ENCODE data around the gene ORC1. TPM values are rescaled to one million over a fixed set of nuclear protein-coding genes. Genes with fewer than 3 reads are reported as not detected.

ORC1 gene
- total RNA-seq, 4 donors from 2014 or later, result 0.12 to 0.72 (median 0.57) TPM

DNA sequence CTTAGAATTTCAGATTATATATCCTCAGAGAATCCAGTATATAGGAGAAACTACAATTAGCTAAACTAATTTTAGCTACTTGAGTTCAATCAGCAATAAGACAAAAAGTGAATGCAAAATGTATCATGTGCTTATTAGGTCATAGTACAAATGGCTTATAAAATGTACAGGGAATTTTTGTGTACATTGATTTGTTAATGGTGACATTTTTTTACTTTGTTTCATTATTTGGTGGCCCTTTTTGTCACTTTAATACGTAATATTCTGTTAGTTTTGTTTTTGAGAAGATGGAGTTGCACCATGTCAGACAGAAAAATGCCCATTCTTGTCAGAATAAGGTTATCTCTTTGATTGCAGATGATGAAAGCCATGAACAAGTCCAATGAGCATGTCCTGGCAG is 71.8 kb downstream of the ORC1 start:
- peaks cover 0 to 48% of the 10 kb centered on the region in 2 donors for H3K36me3 ChIP-seq
- TF ChIP-seq POLR2AphosphoS5 (IDR thresholded peaks at IDR 0.05), result no peak
- TF ChIP-seq, protein P1, sequence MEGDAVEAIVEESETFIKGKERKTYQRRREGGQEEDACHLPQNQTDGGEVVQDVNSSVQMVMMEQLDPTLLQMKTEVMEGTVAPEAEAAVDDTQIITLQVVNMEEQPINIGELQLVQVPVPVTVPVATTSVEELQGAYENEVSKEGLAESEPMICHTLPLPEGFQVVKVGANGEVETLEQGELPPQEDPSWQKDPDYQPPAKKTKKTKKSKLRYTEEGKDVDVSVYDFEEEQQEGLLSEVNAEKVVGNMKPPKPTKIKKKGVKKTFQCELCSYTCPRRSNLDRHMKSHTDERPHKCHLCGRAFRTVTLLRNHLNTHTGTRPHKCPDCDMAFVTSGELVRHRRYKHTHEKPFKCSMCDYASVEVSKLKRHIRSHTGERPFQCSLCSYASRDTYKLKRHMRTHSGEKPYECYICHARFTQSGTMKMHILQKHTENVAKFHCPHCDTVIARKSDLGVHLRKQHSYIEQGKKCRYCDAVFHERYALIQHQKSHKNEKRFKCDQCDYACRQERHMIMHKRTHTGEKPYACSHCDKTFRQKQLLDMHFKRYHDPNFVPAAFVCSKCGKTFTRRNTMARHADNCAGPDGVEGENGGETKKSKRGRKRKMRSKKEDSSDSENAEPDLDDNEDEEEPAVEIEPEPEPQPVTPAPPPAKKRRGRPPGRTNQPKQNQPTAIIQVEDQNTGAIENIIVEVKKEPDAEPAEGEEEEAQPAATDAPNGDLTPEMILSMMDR (IDR thresholded peaks at IDR 0.05), result no peak
- no peak for TF ChIP-seq EP300 (IDR thresholded peaks at IDR 0.05)
- TF ChIP-seq POLR2A (IDR thresholded peaks at IDR 0.05), result no peak
- H3K27ac ChIP-seq, result no peak overlapping the region
- H3K4me1 ChIP-seq, result no peaks in the 10 kb centered on the region
- no peaks in the 10 kb centered on the region for H3K27me3 ChIP-seq
- no peak overlapping the region for H3K4me3 ChIP-seq
- ATAC-seq, result no peak
- no peaks in the 10 kb centered on the region for H3K9me3 ChIP-seq
- 100% methylated on average over 1 of the region's 1 CpG; no CpG with 5 or more reads in 1 of the 2 donors for WGBS, 2 donors (ENCODE audit: low coverage in 1 of 2)

DNA sequence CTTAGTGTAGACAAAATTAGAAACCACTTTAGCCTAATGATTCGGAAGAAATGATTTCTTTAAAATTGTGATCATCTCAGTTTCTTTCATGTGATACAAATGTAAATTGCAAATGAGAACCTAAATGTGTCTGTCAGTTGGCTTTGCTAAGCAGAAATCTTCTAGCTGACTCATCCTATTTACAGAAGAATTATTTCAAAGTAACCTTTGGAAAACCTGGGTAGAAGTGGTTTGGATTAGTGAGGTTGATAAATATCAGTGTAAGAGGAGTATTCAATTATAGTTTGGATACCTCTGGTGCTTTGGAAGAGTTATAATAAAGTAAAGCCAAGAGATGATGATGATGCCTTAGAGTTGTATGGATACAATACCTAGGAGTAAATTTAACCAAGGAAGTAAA is 75.6 kb downstream of the ORC1 start:
- 86 to 92% methylated on average over 1 of the region's 1 CpG for WGBS, 2 donors (ENCODE audit: low coverage in 1 of 2)
- Histone ChIP-seq H3K4me3 (no peak overlapping the region), H3K4me1 (no peaks in the 10 kb centered on the region), H3K36me3 (peaks cover 0 to 25% of the 10 kb centered on the region in 2 donors), H3K27ac (no peak overlapping the region), H3K27me3 (no peaks in the 10 kb centered on the region), H3K9me3 (no peaks in the 10 kb centered on the region)
- no peak for ATAC-seq
- TF ChIP-seq POLR2AphosphoS5 (IDR thresholded peaks at IDR 0.05) (no peak), EP300 (IDR thresholded peaks at IDR 0.05) (no peak), POLR2A (IDR thresholded peaks at IDR 0.05) (no peak)
- TF ChIP-seq, protein P1 (IDR thresholded peaks at IDR 0.05), result no peak

DNA sequence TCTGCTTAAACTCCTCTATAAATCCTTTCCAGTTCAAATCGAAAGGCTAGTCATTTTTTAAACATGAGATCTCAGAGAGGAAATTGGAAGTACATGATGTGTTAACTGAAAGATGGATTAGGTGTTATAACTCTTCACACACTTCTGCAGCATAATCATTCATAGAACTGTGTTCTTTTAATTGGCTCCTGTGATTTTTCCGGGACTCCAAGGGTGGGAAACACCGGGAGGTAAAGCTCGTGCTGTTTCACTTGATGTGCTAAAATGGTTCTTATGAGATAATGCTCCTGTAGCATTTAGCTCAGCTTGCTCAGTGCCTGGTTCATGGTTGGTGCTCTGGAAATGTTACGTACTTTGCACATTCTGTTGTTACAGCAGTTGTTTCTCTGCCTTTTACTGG is 78.4 kb downstream of the ORC1 start:
- 45 to 71% methylated on average over 2 to 5 of the region's 5 CpGs for WGBS, 2 donors (ENCODE audit: low coverage in 1 of 2)

DNA sequence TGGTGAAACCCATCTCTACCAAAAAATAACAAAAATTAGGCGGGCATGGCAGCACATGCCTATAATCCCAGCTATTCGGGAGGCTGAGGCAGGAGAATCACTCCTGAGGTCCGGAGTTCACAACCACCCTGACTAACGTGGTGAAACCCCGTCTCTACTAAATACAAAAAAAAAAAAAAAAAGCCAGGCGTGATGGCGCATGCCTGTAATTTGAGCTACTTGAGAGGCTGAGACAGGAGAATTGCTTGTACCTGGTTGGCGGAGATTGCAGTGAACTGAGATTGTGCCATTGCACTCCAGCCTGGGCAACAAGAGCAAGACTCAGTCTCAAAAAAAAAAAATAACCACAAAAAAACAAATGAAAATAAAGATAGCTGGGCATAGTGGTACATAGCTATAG is 80.5 kb downstream of the ORC1 start:
- peaks cover 0 to 26% of the 10 kb centered on the region in 2 donors for H3K36me3 ChIP-seq
- no peaks in the 10 kb centered on the region for H3K9me3 ChIP-seq
- H3K4me3 ChIP-seq, result no peak overlapping the region
- no peak for TF ChIP-seq EP300 (IDR thresholded peaks at IDR 0.05)
- TF ChIP-seq POLR2AphosphoS5 (IDR thresholded peaks at IDR 0.05), result no peak
- TF ChIP-seq, protein P1 (IDR thresholded peaks at IDR 0.05), result no peak
- TF ChIP-seq POLR2A (IDR thresholded peaks at IDR 0.05), result no peak
- no peak for ATAC-seq
- no peaks in the 10 kb centered on the region for H3K4me1 ChIP-seq
- H3K27me3 ChIP-seq, result no peaks in the 10 kb centered on the region
- WGBS, 2 donors (ENCODE audit: low coverage in 1 of 2), result 96% methylated on average over 3 of the region's 8 CpGs; no CpG with 5 or more reads in 1 of the 2 donors
- H3K27ac ChIP-seq, result no peak overlapping the region

More for the DNA sequence above, 78.4 kb downstream of the ORC1 start:
- Histone ChIP-seq H3K27me3 (no peaks in the 10 kb centered on the region), H3K4me3 (no peak overlapping the region), H3K36me3 (peaks cover 0 to 25% of the 10 kb centered on the region in 2 donors), H3K27ac (no peak overlapping the region), H3K9me3 (no peaks in the 10 kb centered on the region), H3K4me1 (no peaks in the 10 kb centered on the region)
- no peak for TF ChIP-seq POLR2A (IDR thresholded peaks at IDR 0.05)
- TF ChIP-seq POLR2AphosphoS5 (IDR thresholded peaks at IDR 0.05), result no peak
- TF ChIP-seq, protein P1 (IDR thresholded peaks at IDR 0.05), result no peak
- no peak for TF ChIP-seq EP300 (IDR thresholded peaks at IDR 0.05)
- ATAC-seq, result no peak

Other genes with a start within 250 kb of the ORC1 start
- gene CC2D1B, start 38.2 kb downstream of the ORC1 start, total RNA-seq, result 10 to 100 TPM; 13.6 to 30.0 (median 26.0) TPM
- 10 to 100 TPM; 15.2 to 20.3 (median 19.5) TPM for gene PRPF38A, start 179 bp upstream of the ORC1 start, total RNA-seq
- gene TUT4, start 148.7 kb upstream of the ORC1 start, total RNA-seq, result 10 to 100 TPM; 32.3 to 56.5 (median 34.0) TPM
- gene GPX7, start 197.9 kb upstream of the ORC1 start, total RNA-seq, result 10 to 100 TPM; 13.0 to 22.5 (median 16.2) TPM
- gene SHISAL2A, start 228.7 kb upstream of the ORC1 start, total RNA-seq, result not detected